ENCODE results near the gene UBL7.

UBL7 gene

GRCh38 chr15:74406517-74406916 lies 54.4 kb downstream of the UBL7 start:
- DNase-seq = no peak

- DNase-seq = no peak
These were observed 55.1 kb downstream of the UBL7 start for GRCh38 chr15:74405823-74406222.

- DNase-seq = no peak
These were observed 56.9 kb downstream of the UBL7 start for GRCh38 chr15:74403991-74404563.

GRCh38 chr15:74403588-74403919 lies 57.4 kb downstream of the UBL7 start:
- no peak for DNase-seq

- DNase-seq = peak; percentile 37 to 71
These were observed 57.9 kb downstream of the UBL7 start for GRCh38 chr15:74402873-74403587.

- no peak for DNase-seq
These were observed 58.6 kb downstream of the UBL7 start for GRCh38 chr15:74402337-74402841.

- no peak for DNase-seq
These were observed 59.8 kb downstream of the UBL7 start for GRCh38 chr15:74400915-74401757.

- no peak for DNase-seq
These were observed 60.6 kb downstream of the UBL7 start for GRCh38 chr15:74400313-74400860.

GRCh38 chr15:74399511-74400312 lies 61.2 kb downstream of the UBL7 start:
- DNase-seq = peak in 1 of 2 donors; percentile 27

- DNase-seq = no peak
These were observed 61.9 kb downstream of the UBL7 start for GRCh38 chr15:74399100-74399499.

GRCh38 chr15:74398183-74398582 lies 62.8 kb downstream of the UBL7 start:
- no peak for DNase-seq

- peak in 1 of 2 donors; percentile 68 for DNase-seq
These were observed 63.5 kb downstream of the UBL7 start for GRCh38 chr15:74397239-74398068.

GRCh38 chr15:74396445-74397238 lies 64.3 kb downstream of the UBL7 start:
- DNase-seq = peak in 1 of 2 donors; percentile 83

GRCh38 chr15:74396146-74396438 lies 64.9 kb downstream of the UBL7 start:
- no peak for DNase-seq

Measured in CD4-positive, alpha-beta T cell treated with Interleukin-1 beta for 1 hour (primary cell).